ENCODE measurements around the gene KSR1. TPM values are rescaled to one million over a fixed set of nuclear protein-coding genes. Genes with fewer than 3 reads are reported as not detected.
"Not testable (repeated sequence)": the region's sequence is repeated elsewhere in the genome, so short reads cannot be mapped to it uniquely, and the experiment has no call there.

Gene KSR1
- total RNA-seq, 1 experiment from 2014 or later: 19.1 TPM

- no peaks in the 10 kb centered on the region for H3K27me3 ChIP-seq (ENCODE audit: insufficient read depth, low read depth)
- TF ChIP-seq CTCF (conservative IDR thresholded peaks at IDR 0.05): no peak
- TF ChIP-seq EZH2 (IDR thresholded peaks at IDR 0.05; ENCODE audit: low read depth): no peak
- H2AFZ ChIP-seq: no peak overlapping the region
- no peaks in the 10 kb centered on the region for H3K9me2 ChIP-seq (ENCODE audit: insufficient read depth)
- H3K4me3 ChIP-seq: no peak overlapping the region
- no peaks in the 10 kb centered on the region for H3K4me1 ChIP-seq (replicated peaks; ENCODE audit: insufficient read depth)
- H3K27ac ChIP-seq: no peak overlapping the region
- DNase-seq: no peak
- H4K20me1 ChIP-seq (ENCODE audit: insufficient read depth): no peaks in the 10 kb centered on the region
- H3K79me2 ChIP-seq (ENCODE audit: low read depth): no peaks in the 10 kb centered on the region
- intact Hi-C loops (cut with micrococcal nuclease; ENCODE audit: unreplicated experiment): no loop called here
- no TSS peak for BruUV-seq (replicated peaks)
- no peaks in the 10 kb centered on the region for H3F3A ChIP-seq (ENCODE audit: insufficient read depth, low read depth)
- no peaks in the 10 kb centered on the region for H3K36me3 ChIP-seq (ENCODE audit: low read depth)
- no peaks in the 10 kb centered on the region for H3K9me3 ChIP-seq (ENCODE audit: insufficient read depth, low read depth)
- H3K4me2 ChIP-seq: no peak overlapping the region
- ChIA-PET POLR2A (ENCODE audit: unreplicated experiment) (no interaction called here), CTCF (interaction anchor here (0.6 kb wide), 1 partner anchor 609 kb away, joined by 4 read pairs; no protein-coding TSS in a partner anchor)
Observed at GRCh38 chr17:27646232-27646631, 190.0 kb downstream of the KSR1 start.

GRCh38 chr17:27647765-27648164, 191.5 kb downstream of the KSR1 start:
- DNase-seq: no peak
- Histone ChIP-seq H3K36me3 (ENCODE audit: low read depth) (no peaks in the 10 kb centered on the region), H3K9me3 (ENCODE audit: insufficient read depth, low read depth) (no peaks in the 10 kb centered on the region), H4K20me1 (ENCODE audit: insufficient read depth) (no peaks in the 10 kb centered on the region), H3K79me2 (ENCODE audit: low read depth) (no peaks in the 10 kb centered on the region), H3K4me3 (no peak overlapping the region), H3K9me2 (ENCODE audit: insufficient read depth) (no peaks in the 10 kb centered on the region), H3K27me3 (ENCODE audit: insufficient read depth, low read depth) (no peaks in the 10 kb centered on the region), H3K27ac (no peak overlapping the region), H3F3A (ENCODE audit: insufficient read depth, low read depth) (no peaks in the 10 kb centered on the region), H2AFZ (no peak overlapping the region), H3K4me2 (no peak overlapping the region), H3K4me1 (replicated peaks; ENCODE audit: insufficient read depth) (no peaks in the 10 kb centered on the region)
- TF ChIP-seq CTCF (conservative IDR thresholded peaks at IDR 0.05) (no peak), EZH2 (IDR thresholded peaks at IDR 0.05; ENCODE audit: low read depth) (no peak)
- ChIA-PET POLR2A (ENCODE audit: unreplicated experiment) (interaction anchor here (0.7 kb wide), 1 partner anchor 195 kb away, joined by 4 read pairs; no protein-coding TSS in a partner anchor), CTCF (no interaction called here)
- BruUV-seq (replicated peaks): no TSS peak
- intact Hi-C loops (cut with micrococcal nuclease; ENCODE audit: unreplicated experiment): no loop called here

- H3K27ac ChIP-seq; CTCF ChIA-PET; H2AFZ ChIP-seq; H3K9me2 ChIP-seq (ENCODE audit: insufficient read depth); H3K27me3 ChIP-seq (ENCODE audit: insufficient read depth, low read depth); POLR2A ChIA-PET (ENCODE audit: unreplicated experiment); H3K79me2 ChIP-seq (ENCODE audit: low read depth); H3F3A ChIP-seq (ENCODE audit: insufficient read depth, low read depth); H4K20me1 ChIP-seq (ENCODE audit: insufficient read depth); H3K36me3 ChIP-seq (ENCODE audit: low read depth); H3K4me3 ChIP-seq; intact Hi-C loops (cut with micrococcal nuclease; ENCODE audit: unreplicated experiment); H3K4me2 ChIP-seq; H3K9me3 ChIP-seq (ENCODE audit: insufficient read depth, low read depth); DNase-seq; BruUV-seq (replicated peaks); H3K4me1 ChIP-seq (replicated peaks; ENCODE audit: insufficient read depth): not testable (repeated sequence)
Observed at GRCh38 chr17:27649111-27649571, 192.9 kb downstream of the KSR1 start.

GRCh38 chr17:27649929-27650328, 193.7 kb downstream of the KSR1 start:
- Histone ChIP-seq H3F3A (ENCODE audit: insufficient read depth, low read depth) (no peaks in the 10 kb centered on the region), H3K9me3 (ENCODE audit: insufficient read depth, low read depth) (no peaks in the 10 kb centered on the region), H3K27ac (no peak overlapping the region), H4K20me1 (ENCODE audit: insufficient read depth) (no peaks in the 10 kb centered on the region), H3K9me2 (ENCODE audit: insufficient read depth) (no peaks in the 10 kb centered on the region), H3K27me3 (ENCODE audit: insufficient read depth, low read depth) (no peaks in the 10 kb centered on the region), H3K4me1 (replicated peaks; ENCODE audit: insufficient read depth) (no peaks in the 10 kb centered on the region), H3K36me3 (ENCODE audit: low read depth) (no peaks in the 10 kb centered on the region), H2AFZ (no peak overlapping the region), H3K4me2 (no peak overlapping the region), H3K79me2 (ENCODE audit: low read depth) (no peaks in the 10 kb centered on the region), H3K4me3 (no peak overlapping the region)
- DNase-seq: no peak
- intact Hi-C loops (cut with micrococcal nuclease; ENCODE audit: unreplicated experiment): loop anchor here (5.0 kb wide), 1 partner anchor 413 kb away; no protein-coding TSS in a partner anchor
- no TSS peak for BruUV-seq (replicated peaks)
- TF ChIP-seq CTCF (conservative IDR thresholded peaks at IDR 0.05) (no peak), EZH2 (IDR thresholded peaks at IDR 0.05; ENCODE audit: low read depth) (no peak)
- POLR2A ChIA-PET (ENCODE audit: unreplicated experiment): no interaction called here
- CTCF ChIA-PET: no interaction called here
